ENCODE results near the gene PRKCE.

DNA sequence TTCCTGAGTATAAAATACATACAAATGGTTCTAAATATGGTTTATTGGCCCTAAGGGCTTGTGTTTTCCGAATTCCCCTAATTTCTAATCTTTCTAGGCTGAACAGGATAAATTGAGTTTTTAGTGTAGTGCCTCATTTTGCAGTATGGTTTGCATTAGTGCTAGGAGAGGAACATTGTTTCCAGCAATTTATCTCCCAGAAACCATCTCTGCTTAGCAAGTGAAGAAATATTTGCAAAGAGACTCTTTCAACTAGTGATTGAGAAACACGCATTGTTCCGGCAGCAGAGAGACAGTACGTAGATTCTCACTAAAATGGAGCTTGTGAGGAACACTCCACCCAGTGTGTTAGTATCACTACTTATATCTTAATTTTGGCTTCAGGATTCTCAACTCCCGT, 468.0 kb downstream of the PRKCE start:
- no peak for TF ChIP-seq POLR2AphosphoS5 (IDR thresholded peaks at IDR 0.05; ENCODE audit: insufficient read depth, low read depth, low read length)
- TF ChIP-seq CTCF (IDR thresholded peaks at IDR 0.05; ENCODE audit: extremely low read depth in 1 of 2, insufficient read depth in 1 of 2, low read depth in 1 of 2, low read length in 2 of 2) = no peak
- TF ChIP-seq MAX (IDR thresholded peaks at IDR 0.05; ENCODE audit: insufficient read depth, insufficient read length) = no peak
- TF ChIP-seq MYC (IDR thresholded peaks at IDR 0.05; ENCODE audit: low read depth, low read length) = no peak
- TF ChIP-seq JUN (IDR thresholded peaks at IDR 0.05; ENCODE audit: borderline replicate concordance, insufficient read depth, insufficient read length, low read depth) = no peak
